A673 (cell line): Measurements from ENCODE around the gene MT1F. TPM values are rescaled to one million over a fixed set of nuclear protein-coding genes. Genes with fewer than 3 reads are reported as not detected.
A peak's percentile ranks its signal among the peaks of the same experiment; 100 is the strongest.

Source experiments
- BruUV-seq: library from RNA; stranded (reverse); fragments of 400-500 nt; replicated peaks from 2 replicates; lab custom pipeline; 2021; lab: Mats Ljungman, UMichigan
- CTCF ChIA-PET: fragments of 300-600 bp; sonication (Branson Sonifier 250); formaldehyde crosslinking; loops from one replicate; lab custom pipeline; 2022; ENCODE audit warnings: antibody characterized with exemption; lab: Charles Lee
- POLR2A ChIA-PET: fragments of 300-600 bp; sonication (Branson Sonifier 250); formaldehyde crosslinking; loops from one replicate; lab custom pipeline; 2022; ENCODE audit warnings: antibody characterized with exemption; ENCODE audit not compliant: low non-redundant PET; lab: Charles Lee
- DNase-seq: peaks from one replicate; pipeline ENCODE4 v3.0.0-alpha.2; 2015; ENCODE audit warnings: low spot score
- H3K27ac ChIP-seq: fragments of 200-600 bp; sonication (generic); 2 replicates; pipeline ENCODE4 v1.5.1; 2016; ENCODE audit warnings: mixed run types, low read depth, mild to moderate bottlenecking, mixed read lengths, antibody characterized with exemption, low read length; ENCODE audit not compliant: poor library complexity, severe bottlenecking
- H3K27me3 ChIP-seq: fragments of 200-600 bp; sonication (generic); replicated peaks from 2 replicates; pipeline ENCODE4 v1.6.1; 2017; ENCODE audit warnings: mixed run types, low read depth, mild to moderate bottlenecking, mixed read lengths, antibody characterized with exemption, low read length; ENCODE audit not compliant: insufficient read depth, poor library complexity
- H3K36me3 ChIP-seq: fragments of 200-600 bp; sonication (generic); 2 replicates; pipeline ENCODE4 v1.6.1; 2016; ENCODE audit warnings: mixed run types, mild to moderate bottlenecking, mixed read lengths, antibody characterized with exemption, low read length; ENCODE audit not compliant: insufficient read depth, poor library complexity, severe bottlenecking
- H3K4me1 ChIP-seq: fragments of 200-600 bp; sonication (generic); 2 replicates; pipeline ENCODE4 v1.6.1; 2017; ENCODE audit warnings: mixed run types, mild to moderate bottlenecking, mixed read lengths, antibody characterized with exemption, low read length; ENCODE audit not compliant: insufficient read depth, poor library complexity, severe bottlenecking
- H3K4me3 ChIP-seq: fragments of 200-600 bp; sonication (generic); 2 replicates; pipeline ENCODE4 v1.5.1; 2016; ENCODE audit warnings: low read depth, mixed run types, mild to moderate bottlenecking, mixed read lengths, low read length; ENCODE audit not compliant: poor library complexity, severe bottlenecking
- H3K9me3 ChIP-seq: fragments of 200-600 bp; sonication (generic); 2 replicates; pipeline ENCODE4 v1.6.1; 2016; ENCODE audit warnings: mixed run types, low read depth, mild to moderate bottlenecking, mixed read lengths, antibody characterized with exemption, low read length; ENCODE audit not compliant: poor library complexity, severe bottlenecking
- CTCF ChIP-seq: fragments of 300-800, 200-600 bp; sonication (generic); conservative IDR thresholded peaks from 2 replicates; pipeline ENCODE4 v1.5.1; 2017; ENCODE audit warnings: low read depth, mild to moderate bottlenecking, antibody characterized with exemption, low read length, moderate library complexity, mixed read lengths
- EZH2 ChIP-seq: fragments of 200-600 bp; sonication (generic); IDR thresholded peaks from 2 replicates; pipeline ENCODE4 v1.6.1; 2017; ENCODE audit warnings: borderline replicate concordance, low read depth, mild to moderate bottlenecking, mixed read lengths, antibody characterized with exemption, low read length; ENCODE audit not compliant: poor library complexity, severe bottlenecking
- intact Hi-C: fragments of 100-400 bp; cut with micrococcal nuclease; formaldehyde crosslinking; loops from one replicate; pipeline ENCODE4 v1.10.0; 2022; ENCODE audit not compliant: unreplicated experiment
- total RNA-seq: library from RNA; stranded (reverse); gene quantifications from 2 replicates; pipeline ENCODE4 v1.2.3, GENCODE V29; 2021

Gene MT1F
- total RNA-seq, 1 experiment from 2014 or later, result 26.9 TPM

- ChIA-PET POLR2A (no interaction called here), CTCF (no interaction called here)
- Histone ChIP-seq H3K36me3 (no peaks in the 10 kb centered on the region), H3K4me1 (no peaks in the 10 kb centered on the region), H3K9me3 (no peaks in the 10 kb centered on the region), H3K4me3 (peak within 1 kb of the TSS; percentile 31), H3K27me3 (peaks cover 70% of the 10 kb centered on the region), H3K27ac (no peak within 1 kb of the TSS)
- BruUV-seq, result no TSS peak
- TF ChIP-seq EZH2 (peak; percentile 89), CTCF (no peak)
- intact Hi-C loops, result no loop called here
- no peak for DNase-seq
These were observed 19.7 kb upstream of the MT1F start, which contains the start of gene MT1A for GRCh38 chr16:56637814-56638750. Gene MT1A, plus strand, starts transcription at chr16:56638666. Its CDS starts 73 bp downstream, at chr16:56638739.

GRCh38 chr16:56639045-56639444, 18.7 kb upstream of the MT1F start:
- Histone ChIP-seq H3K9me3 (no peaks in the 10 kb centered on the region), H3K4me3 (no peak overlapping the region), H3K36me3 (no peaks in the 10 kb centered on the region), H3K4me1 (no peaks in the 10 kb centered on the region), H3K27me3 (peaks cover 71% of the 10 kb centered on the region), H3K27ac (no peak overlapping the region)
- DNase-seq, result no peak
- ChIA-PET POLR2A (no interaction called here), CTCF (no interaction called here)
- TF ChIP-seq CTCF, result no peak
- no peak for TF ChIP-seq EZH2
- intact Hi-C loops, result no loop called here
- BruUV-seq, result no TSS peak

- H3K36me3 ChIP-seq, result no peaks in the 10 kb centered on the region
- DNase-seq, result no peak
- H3K27ac ChIP-seq, result no peak overlapping the region
- TF ChIP-seq CTCF (no peak), EZH2 (no peak)
- no peak overlapping the region for H3K4me3 ChIP-seq
- POLR2A ChIA-PET, result no interaction called here
- no peaks in the 10 kb centered on the region for H3K4me1 ChIP-seq
- CTCF ChIA-PET, result no interaction called here
- intact Hi-C loops, result no loop called here
- H3K27me3 ChIP-seq, result peaks cover 63% of the 10 kb centered on the region
- no TSS peak for BruUV-seq
- no peaks in the 10 kb centered on the region for H3K9me3 ChIP-seq
These were observed 17.7 kb upstream of the MT1F start for GRCh38 chr16:56640076-56640475.
